Thyroid gland (tissue), 4 donors: Measurements from ENCODE around the gene ACYP2.

Source experiments
- POLR2A ChIP-seq, 2 donors: fragments of 450-650 bp; IDR thresholded peaks; one replicate each; pipeline ENCODE4 v1.6.1; 2017; ENCODE audit warnings: antibody characterized with exemption in 2 of 2, mild to moderate bottlenecking in 2 of 2, moderate library complexity in 1 of 2
- TF ChIP-seq, protein P1 (sequence below), 6 experiments: fragments of 200-600 bp in 3 of 6; fragments of 450-650 bp in 3 of 6; sonication (generic) in 3 of 6; IDR thresholded peaks; one replicate each; pipeline ENCODE4 v1.5.1; 2016 to 2019; ENCODE audit warnings: antibody characterized with exemption in 6 of 6, mild to moderate bottlenecking in 2 of 6, inconsistent platforms in 1 of 6, moderate library complexity in 1 of 6

DNA sequence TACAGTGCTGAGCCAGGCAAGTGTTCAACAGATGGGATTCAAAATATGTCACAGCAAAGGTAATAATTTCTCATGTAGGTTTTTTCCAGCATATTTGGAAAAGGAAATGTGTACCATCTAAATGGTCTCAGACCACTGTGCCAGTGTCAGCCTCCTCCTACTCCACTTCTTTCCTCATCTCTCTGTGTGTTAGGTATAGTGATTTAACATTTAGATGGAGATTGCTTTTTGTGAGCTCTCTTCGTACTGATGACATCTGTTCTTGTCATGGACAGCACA is 221.5 kb downstream of the ACYP2 start:
- TF ChIP-seq, protein P1, sequence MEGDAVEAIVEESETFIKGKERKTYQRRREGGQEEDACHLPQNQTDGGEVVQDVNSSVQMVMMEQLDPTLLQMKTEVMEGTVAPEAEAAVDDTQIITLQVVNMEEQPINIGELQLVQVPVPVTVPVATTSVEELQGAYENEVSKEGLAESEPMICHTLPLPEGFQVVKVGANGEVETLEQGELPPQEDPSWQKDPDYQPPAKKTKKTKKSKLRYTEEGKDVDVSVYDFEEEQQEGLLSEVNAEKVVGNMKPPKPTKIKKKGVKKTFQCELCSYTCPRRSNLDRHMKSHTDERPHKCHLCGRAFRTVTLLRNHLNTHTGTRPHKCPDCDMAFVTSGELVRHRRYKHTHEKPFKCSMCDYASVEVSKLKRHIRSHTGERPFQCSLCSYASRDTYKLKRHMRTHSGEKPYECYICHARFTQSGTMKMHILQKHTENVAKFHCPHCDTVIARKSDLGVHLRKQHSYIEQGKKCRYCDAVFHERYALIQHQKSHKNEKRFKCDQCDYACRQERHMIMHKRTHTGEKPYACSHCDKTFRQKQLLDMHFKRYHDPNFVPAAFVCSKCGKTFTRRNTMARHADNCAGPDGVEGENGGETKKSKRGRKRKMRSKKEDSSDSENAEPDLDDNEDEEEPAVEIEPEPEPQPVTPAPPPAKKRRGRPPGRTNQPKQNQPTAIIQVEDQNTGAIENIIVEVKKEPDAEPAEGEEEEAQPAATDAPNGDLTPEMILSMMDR (IDR thresholded peaks at IDR 0.05), result no peak
- TF ChIP-seq POLR2A (IDR thresholded peaks at IDR 0.05), result no peak
